Ishikawa (cell line): ENCODE data around the gene COG8.

Source experiments
- EP300 ChIP-seq: IDR thresholded peaks from 2 replicates; pipeline ENCODE4 v1.6.1; 2012; ENCODE audit warnings: borderline replicate concordance
- NFIC ChIP-seq: IDR thresholded peaks from 2 replicates; pipeline ENCODE4 v1.6.1; 2012
- TF ChIP-seq, protein P1 (sequence below): IDR thresholded peaks from 2 replicates; pipeline ENCODE4 v1.6.1; 2012; ENCODE audit warnings: low read depth, mild to moderate bottlenecking
- TF ChIP-seq, protein P2 (sequence below): IDR thresholded peaks from 2 replicates; pipeline ENCODE4 v1.6.1; 2012

- TF ChIP-seq, protein P1, sequence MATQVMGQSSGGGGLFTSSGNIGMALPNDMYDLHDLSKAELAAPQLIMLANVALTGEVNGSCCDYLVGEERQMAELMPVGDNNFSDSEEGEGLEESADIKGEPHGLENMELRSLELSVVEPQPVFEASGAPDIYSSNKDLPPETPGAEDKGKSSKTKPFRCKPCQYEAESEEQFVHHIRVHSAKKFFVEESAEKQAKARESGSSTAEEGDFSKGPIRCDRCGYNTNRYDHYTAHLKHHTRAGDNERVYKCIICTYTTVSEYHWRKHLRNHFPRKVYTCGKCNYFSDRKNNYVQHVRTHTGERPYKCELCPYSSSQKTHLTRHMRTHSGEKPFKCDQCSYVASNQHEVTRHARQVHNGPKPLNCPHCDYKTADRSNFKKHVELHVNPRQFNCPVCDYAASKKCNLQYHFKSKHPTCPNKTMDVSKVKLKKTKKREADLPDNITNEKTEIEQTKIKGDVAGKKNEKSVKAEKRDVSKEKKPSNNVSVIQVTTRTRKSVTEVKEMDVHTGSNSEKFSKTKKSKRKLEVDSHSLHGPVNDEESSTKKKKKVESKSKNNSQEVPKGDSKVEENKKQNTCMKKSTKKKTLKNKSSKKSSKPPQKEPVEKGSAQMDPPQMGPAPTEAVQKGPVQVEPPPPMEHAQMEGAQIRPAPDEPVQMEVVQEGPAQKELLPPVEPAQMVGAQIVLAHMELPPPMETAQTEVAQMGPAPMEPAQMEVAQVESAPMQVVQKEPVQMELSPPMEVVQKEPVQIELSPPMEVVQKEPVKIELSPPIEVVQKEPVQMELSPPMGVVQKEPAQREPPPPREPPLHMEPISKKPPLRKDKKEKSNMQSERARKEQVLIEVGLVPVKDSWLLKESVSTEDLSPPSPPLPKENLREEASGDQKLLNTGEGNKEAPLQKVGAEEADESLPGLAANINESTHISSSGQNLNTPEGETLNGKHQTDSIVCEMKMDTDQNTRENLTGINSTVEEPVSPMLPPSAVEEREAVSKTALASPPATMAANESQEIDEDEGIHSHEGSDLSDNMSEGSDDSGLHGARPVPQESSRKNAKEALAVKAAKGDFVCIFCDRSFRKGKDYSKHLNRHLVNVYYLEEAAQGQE: no peak
- TF ChIP-seq EP300: no peak
- TF ChIP-seq NFIC: no peak
- TF ChIP-seq, protein P2, sequence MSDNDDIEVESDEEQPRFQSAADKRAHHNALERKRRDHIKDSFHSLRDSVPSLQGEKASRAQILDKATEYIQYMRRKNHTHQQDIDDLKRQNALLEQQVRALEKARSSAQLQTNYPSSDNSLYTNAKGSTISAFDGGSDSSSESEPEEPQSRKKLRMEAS: no peak
These were observed 18.3 kb downstream of the COG8 start for GRCh38 chr16:69321080-69321479.
